ENCODE measurements around the gene LTB4R.

DNA sequence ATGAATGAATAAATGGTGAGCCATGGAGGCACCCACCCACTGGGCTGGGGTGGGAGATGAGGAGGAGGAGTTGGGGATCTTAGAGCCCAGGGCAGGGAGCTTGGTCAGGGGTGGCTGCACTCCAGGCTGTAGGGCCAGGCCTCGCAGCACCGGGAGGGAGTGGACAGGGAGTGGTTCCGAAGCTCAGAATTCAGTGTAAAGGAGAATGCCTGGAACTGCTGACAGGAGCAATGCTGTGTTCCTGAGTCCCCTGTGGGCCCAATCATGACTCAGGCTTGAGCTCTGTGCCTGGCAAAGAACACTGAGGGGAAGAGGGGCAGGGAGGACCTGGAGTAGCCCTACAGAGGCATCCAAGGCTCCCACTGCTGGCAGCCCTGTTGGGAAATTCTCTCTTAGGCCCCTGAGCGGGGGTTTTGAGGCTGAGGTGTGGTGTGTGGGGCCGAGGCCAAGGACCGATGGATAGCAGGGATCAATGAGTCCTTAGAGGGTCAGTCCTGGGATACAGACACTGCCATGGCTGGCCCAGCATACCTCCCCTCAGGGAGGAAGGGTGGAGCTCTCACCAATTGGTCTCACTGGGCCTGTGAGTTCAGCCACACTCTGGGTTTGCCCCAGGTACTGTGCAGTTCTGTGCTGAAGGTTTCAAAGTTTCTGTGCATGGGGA lies 30.4 kb upstream of the LTB4R start:
- TF ChIP-seq PTBP1 (IDR thresholded peaks at IDR 0.05; ENCODE audit: low read depth, low read length) (no peak), ZC3H4 (CRISPR knock-in tag; IDR thresholded peaks at IDR 0.05; ENCODE audit: borderline replicate concordance) (no peak), CREM (IDR thresholded peaks at IDR 0.05; ENCODE audit: low read depth) (no peak), HMG20B (CRISPR knock-in tag; IDR thresholded peaks at IDR 0.05) (no peak)
- TF ChIP-seq, protein P1, sequence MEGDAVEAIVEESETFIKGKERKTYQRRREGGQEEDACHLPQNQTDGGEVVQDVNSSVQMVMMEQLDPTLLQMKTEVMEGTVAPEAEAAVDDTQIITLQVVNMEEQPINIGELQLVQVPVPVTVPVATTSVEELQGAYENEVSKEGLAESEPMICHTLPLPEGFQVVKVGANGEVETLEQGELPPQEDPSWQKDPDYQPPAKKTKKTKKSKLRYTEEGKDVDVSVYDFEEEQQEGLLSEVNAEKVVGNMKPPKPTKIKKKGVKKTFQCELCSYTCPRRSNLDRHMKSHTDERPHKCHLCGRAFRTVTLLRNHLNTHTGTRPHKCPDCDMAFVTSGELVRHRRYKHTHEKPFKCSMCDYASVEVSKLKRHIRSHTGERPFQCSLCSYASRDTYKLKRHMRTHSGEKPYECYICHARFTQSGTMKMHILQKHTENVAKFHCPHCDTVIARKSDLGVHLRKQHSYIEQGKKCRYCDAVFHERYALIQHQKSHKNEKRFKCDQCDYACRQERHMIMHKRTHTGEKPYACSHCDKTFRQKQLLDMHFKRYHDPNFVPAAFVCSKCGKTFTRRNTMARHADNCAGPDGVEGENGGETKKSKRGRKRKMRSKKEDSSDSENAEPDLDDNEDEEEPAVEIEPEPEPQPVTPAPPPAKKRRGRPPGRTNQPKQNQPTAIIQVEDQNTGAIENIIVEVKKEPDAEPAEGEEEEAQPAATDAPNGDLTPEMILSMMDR (IDR thresholded peaks at IDR 0.05 in 2 of 3, conservative IDR thresholded peaks at IDR 0.05 in 1 of 3; ENCODE audit: insufficient read depth in 2 of 3, low read depth in 1 of 3, low read length in 3 of 3), result no peak
- TF ChIP-seq, protein P2, sequence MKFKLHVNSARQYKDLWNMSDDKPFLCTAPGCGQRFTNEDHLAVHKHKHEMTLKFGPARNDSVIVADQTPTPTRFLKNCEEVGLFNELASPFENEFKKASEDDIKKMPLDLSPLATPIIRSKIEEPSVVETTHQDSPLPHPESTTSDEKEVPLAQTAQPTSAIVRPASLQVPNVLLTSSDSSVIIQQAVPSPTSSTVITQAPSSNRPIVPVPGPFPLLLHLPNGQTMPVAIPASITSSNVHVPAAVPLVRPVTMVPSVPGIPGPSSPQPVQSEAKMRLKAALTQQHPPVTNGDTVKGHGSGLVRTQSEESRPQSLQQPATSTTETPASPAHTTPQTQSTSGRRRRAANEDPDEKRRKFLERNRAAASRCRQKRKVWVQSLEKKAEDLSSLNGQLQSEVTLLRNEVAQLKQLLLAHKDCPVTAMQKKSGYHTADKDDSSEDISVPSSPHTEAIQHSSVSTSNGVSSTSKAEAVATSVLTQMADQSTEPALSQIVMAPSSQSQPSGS (CRISPR knock-in tag; IDR thresholded peaks at IDR 0.05), result no peak
- TF ChIP-seq, protein P3, sequence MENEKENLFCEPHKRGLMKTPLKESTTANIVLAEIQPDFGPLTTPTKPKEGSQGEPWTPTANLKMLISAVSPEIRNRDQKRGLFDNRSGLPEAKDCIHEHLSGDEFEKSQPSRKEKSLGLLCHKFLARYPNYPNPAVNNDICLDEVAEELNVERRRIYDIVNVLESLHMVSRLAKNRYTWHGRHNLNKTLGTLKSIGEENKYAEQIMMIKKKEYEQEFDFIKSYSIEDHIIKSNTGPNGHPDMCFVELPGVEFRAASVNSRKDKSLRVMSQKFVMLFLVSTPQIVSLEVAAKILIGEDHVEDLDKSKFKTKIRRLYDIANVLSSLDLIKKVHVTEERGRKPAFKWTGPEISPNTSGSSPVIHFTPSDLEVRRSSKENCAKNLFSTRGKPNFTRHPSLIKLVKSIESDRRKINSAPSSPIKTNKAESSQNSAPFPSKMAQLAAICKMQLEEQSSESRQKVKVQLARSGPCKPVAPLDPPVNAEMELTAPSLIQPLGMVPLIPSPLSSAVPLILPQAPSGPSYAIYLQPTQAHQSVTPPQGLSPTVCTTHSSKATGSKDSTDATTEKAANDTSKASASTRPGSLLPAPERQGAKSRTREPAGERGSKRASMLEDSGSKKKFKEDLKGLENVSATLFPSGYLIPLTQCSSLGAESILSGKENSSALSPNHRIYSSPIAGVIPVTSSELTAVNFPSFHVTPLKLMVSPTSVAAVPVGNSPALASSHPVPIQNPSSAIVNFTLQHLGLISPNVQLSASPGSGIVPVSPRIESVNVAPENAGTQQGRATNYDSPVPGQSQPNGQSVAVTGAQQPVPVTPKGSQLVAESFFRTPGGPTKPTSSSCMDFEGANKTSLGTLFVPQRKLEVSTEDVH (IDR thresholded peaks at IDR 0.05; ENCODE audit: low read depth, partially characterized antibody), result no peak

Measured in K562 (cell line).